ENCODE results near the gene CLDN18. TPM values are rescaled to one million over a fixed set of nuclear protein-coding genes. Genes with fewer than 3 reads are reported as not detected.

Gene CLDN18
- total RNA-seq, 1 experiment from 2014 or later, result 0.85 TPM

DNA sequence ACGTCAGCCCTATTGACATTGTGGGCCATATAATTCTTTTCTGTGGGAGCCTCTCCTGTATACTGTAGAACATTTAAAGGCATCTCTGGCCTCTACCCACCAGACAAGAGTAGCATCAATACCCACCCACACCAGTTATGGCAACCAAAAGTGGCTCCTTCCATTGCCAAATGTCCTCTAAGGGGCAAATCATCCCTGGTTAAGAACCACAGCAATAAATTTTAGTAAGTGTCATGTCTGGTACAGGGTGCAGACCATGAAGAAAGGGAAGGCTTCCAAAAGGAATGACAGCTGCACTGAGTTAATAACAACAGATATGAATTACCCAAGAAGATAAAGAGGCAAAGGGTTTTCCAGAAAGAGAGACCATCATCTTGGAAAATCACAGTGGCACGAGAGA, 6.9 kb upstream of the CLDN18 start:
- H3K27me3 Mint-ChIP-seq (ENCODE audit: unreplicated experiment), result peaks cover 26% of the 10 kb centered on the region
- peaks cover 7% of the 10 kb centered on the region for H3K4me1 Mint-ChIP-seq (ENCODE audit: low read depth, unreplicated experiment)
- H3K4me3 Mint-ChIP-seq (ENCODE audit: low read depth, unreplicated experiment), result no peak overlapping the region
- no peak overlapping the region for H3K27ac Mint-ChIP-seq (ENCODE audit: unreplicated experiment)
- no peak for DNase-seq
- TF ChIP-seq CTCF (IDR thresholded peaks at IDR 0.05; ENCODE audit: unreplicated experiment), result no peak
- no peaks in the 10 kb centered on the region for H3K9me3 Mint-ChIP-seq (ENCODE audit: low read depth, unreplicated experiment)
- intact Hi-C loops (cut with micrococcal nuclease; ENCODE audit: unreplicated experiment), result no loop called here
- BruUV-seq (replicated peaks), result no TSS peak
- CTCF ChIA-PET, result no interaction called here
- H3K36me3 Mint-ChIP-seq (ENCODE audit: insufficient read depth, unreplicated experiment), result no peaks in the 10 kb centered on the region

GRCh38 chr3:138005627-138006026, 4.3 kb upstream of the CLDN18 start:
- DNase-seq, result no peak
- H3K4me3 Mint-ChIP-seq (ENCODE audit: low read depth, unreplicated experiment), result no peak overlapping the region
- intact Hi-C loops (cut with micrococcal nuclease; ENCODE audit: unreplicated experiment), result no loop called here
- CTCF ChIA-PET, result no interaction called here
- BruUV-seq (replicated peaks), result no TSS peak
- H3K27ac Mint-ChIP-seq (ENCODE audit: unreplicated experiment), result no peak overlapping the region
- TF ChIP-seq CTCF (IDR thresholded peaks at IDR 0.05; ENCODE audit: unreplicated experiment), result no peak
- H3K36me3 Mint-ChIP-seq (ENCODE audit: insufficient read depth, unreplicated experiment), result no peaks in the 10 kb centered on the region
- peaks cover 2% of the 10 kb centered on the region for H3K27me3 Mint-ChIP-seq (ENCODE audit: unreplicated experiment)
- no peaks in the 10 kb centered on the region for H3K4me1 Mint-ChIP-seq (ENCODE audit: low read depth, unreplicated experiment)
- H3K9me3 Mint-ChIP-seq (ENCODE audit: low read depth, unreplicated experiment), result no peaks in the 10 kb centered on the region

GRCh38 chr3:138007898-138008297, 2.1 kb upstream of the CLDN18 start:
- CTCF ChIA-PET, result no interaction called here
- Mint-ChIP-seq H3K9me3 (ENCODE audit: low read depth, unreplicated experiment) (no peaks in the 10 kb centered on the region), H3K4me3 (ENCODE audit: low read depth, unreplicated experiment) (no peak overlapping the region), H3K36me3 (ENCODE audit: insufficient read depth, unreplicated experiment) (no peaks in the 10 kb centered on the region), H3K27me3 (ENCODE audit: unreplicated experiment) (peaks cover 7% of the 10 kb centered on the region), H3K27ac (ENCODE audit: unreplicated experiment) (no peak overlapping the region), H3K4me1 (ENCODE audit: low read depth, unreplicated experiment) (no peaks in the 10 kb centered on the region)
- intact Hi-C loops (cut with micrococcal nuclease; ENCODE audit: unreplicated experiment), result no loop called here
- DNase-seq, result no peak
- no TSS peak for BruUV-seq (replicated peaks)
- TF ChIP-seq CTCF (IDR thresholded peaks at IDR 0.05; ENCODE audit: unreplicated experiment), result no peak

DNA sequence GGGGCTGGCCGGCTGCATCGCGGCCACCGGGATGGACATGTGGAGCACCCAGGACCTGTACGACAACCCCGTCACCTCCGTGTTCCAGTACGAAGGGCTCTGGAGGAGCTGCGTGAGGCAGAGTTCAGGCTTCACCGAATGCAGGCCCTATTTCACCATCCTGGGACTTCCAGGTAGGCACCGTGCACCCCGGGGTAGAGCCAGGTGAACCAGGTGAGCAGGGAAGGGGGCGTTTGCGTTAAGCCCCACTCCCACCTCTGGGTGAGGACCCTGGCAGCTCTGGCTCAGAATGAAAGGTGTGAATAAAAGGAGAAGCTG, 267 bp downstream of the CLDN18 start:
- Mint-ChIP-seq H3K27ac (ENCODE audit: unreplicated experiment) (no peak overlapping the region), H3K4me1 (ENCODE audit: low read depth, unreplicated experiment) (no peaks in the 10 kb centered on the region), H3K9me3 (ENCODE audit: low read depth, unreplicated experiment) (no peaks in the 10 kb centered on the region), H3K4me3 (ENCODE audit: low read depth, unreplicated experiment) (no peak overlapping the region), H3K27me3 (ENCODE audit: unreplicated experiment) (peaks cover 11% of the 10 kb centered on the region), H3K36me3 (ENCODE audit: insufficient read depth, unreplicated experiment) (no peaks in the 10 kb centered on the region)
- intact Hi-C loops (cut with micrococcal nuclease; ENCODE audit: unreplicated experiment), result no loop called here
- no peak for TF ChIP-seq CTCF (IDR thresholded peaks at IDR 0.05; ENCODE audit: unreplicated experiment)
- DNase-seq, result no peak
- CTCF ChIA-PET, result interaction anchor here (0.6 to 0.9 kb wide), 2 partner anchors 23 to 88 kb away, joined by 3 read pairs; no protein-coding TSS in a partner anchor
- BruUV-seq (replicated peaks), result no TSS peak

DNA sequence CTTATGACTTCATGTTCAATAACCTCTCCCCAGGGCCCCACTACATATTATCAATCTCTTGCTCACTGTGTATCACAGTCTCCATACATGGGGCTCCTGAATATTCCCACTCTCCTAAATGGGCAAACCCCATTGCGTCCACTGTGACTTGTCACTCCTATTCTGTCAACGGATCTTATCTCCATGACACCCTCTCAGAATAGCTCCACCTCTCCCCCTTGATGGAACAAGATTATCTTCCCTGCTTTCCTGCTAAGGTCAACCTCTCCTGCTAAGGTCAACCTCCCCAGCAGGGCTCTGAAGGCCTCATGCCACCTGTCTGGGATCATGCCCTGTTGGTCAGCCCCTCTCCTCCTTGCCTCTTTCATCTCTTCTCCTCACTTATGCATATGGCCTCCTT, 1.8 kb downstream of the CLDN18 start:
- CTCF ChIA-PET, result no interaction called here
- Mint-ChIP-seq H3K27me3 (ENCODE audit: unreplicated experiment) (peaks cover 11% of the 10 kb centered on the region), H3K4me1 (ENCODE audit: low read depth, unreplicated experiment) (no peaks in the 10 kb centered on the region), H3K27ac (ENCODE audit: unreplicated experiment) (no peak overlapping the region), H3K4me3 (ENCODE audit: low read depth, unreplicated experiment) (no peak overlapping the region), H3K9me3 (ENCODE audit: low read depth, unreplicated experiment) (no peaks in the 10 kb centered on the region), H3K36me3 (ENCODE audit: insufficient read depth, unreplicated experiment) (no peaks in the 10 kb centered on the region)
- intact Hi-C loops (cut with micrococcal nuclease; ENCODE audit: unreplicated experiment), result no loop called here
- no TSS peak for BruUV-seq (replicated peaks)
- no peak for TF ChIP-seq CTCF (IDR thresholded peaks at IDR 0.05; ENCODE audit: unreplicated experiment)
- no peak for DNase-seq
